Measurements from ENCODE around the gene LRPPRC. TPM values are rescaled to one million over a fixed set of nuclear protein-coding genes. Genes with fewer than 3 reads are reported as not detected.
"Not testable (repeated sequence)": the region's sequence is repeated elsewhere in the genome, so short reads cannot be mapped to it uniquely, and the experiment has no call there.

LRPPRC gene
- 57.5 and 64.4 TPM in 2 replicates for total RNA-seq

DNA sequence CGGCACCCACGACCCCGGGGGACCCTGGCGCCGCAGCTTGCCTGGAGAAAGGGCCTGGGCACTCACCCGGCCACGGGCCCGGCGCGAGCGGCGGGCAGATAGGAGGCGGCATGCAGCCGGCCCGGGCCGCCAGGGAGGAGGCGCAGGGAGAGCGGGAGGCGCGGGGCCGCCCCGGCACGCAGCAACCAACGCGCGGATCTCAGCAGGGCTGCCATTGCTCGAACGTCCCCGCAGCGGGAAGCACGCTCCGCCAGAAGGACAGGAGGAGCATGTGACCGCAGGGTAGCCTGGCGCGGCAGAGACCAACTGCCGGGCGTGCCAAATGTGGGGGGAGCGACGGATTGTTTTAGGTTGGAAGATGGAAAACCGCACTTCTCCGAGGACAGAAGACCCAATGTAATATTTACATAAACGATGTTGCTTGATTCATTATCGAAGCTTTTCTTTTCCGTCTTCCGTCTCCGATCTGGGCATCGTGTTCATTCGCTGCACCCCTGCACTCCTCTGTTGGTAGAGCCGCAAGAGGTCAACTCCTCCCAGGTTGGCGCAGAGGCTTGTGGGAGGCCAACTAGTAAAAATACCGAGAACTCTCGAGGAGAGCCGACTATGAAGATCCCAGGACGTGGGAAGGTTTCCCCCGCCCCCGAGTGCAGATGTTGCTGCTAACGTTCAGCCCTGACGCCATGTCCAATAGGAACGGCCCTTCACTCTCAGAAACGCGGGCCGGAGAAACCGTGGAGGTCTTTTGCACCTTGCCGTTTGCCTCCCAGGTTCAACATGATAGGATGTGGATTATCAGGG lies at the start of gene LRPPRC:
LRPPRC (minus strand) TSS at position 257 of the 801 bp plus-strand sequence; CDS start at position 215, 42 bp downstream.
- H3K4me3 ChIP-seq (ENCODE audit: low read depth, low read length), result peak within 1 kb of the TSS; percentile 98
- TF ChIP-seq, protein P1, sequence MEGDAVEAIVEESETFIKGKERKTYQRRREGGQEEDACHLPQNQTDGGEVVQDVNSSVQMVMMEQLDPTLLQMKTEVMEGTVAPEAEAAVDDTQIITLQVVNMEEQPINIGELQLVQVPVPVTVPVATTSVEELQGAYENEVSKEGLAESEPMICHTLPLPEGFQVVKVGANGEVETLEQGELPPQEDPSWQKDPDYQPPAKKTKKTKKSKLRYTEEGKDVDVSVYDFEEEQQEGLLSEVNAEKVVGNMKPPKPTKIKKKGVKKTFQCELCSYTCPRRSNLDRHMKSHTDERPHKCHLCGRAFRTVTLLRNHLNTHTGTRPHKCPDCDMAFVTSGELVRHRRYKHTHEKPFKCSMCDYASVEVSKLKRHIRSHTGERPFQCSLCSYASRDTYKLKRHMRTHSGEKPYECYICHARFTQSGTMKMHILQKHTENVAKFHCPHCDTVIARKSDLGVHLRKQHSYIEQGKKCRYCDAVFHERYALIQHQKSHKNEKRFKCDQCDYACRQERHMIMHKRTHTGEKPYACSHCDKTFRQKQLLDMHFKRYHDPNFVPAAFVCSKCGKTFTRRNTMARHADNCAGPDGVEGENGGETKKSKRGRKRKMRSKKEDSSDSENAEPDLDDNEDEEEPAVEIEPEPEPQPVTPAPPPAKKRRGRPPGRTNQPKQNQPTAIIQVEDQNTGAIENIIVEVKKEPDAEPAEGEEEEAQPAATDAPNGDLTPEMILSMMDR (conservative IDR thresholded peaks at IDR 0.05; ENCODE audit: low read depth, low read length), result no peak
- peak; percentile 88 for DNase-seq (ENCODE audit: low read depth)

DNA sequence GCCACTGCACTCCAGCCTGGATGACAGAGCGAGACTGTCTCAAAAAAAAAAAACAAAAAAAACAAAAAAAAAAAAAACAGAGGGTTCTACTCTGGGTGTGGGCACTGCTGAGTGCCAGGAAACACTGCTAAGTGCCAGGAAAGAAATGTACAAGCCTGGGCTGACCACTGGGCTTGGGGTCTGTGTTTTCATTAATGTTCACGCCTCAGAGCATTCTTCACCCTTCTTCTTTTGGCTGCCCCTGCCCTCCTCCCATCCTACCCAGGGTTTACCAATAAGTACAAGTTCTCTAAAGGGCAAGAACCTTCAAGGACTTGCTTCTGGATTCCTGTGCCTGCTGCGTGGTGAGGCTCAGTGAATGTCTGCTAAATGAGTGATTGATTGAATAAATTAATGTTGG lies 49.3 kb upstream of the LRPPRC start:
- H3K4me3 ChIP-seq (ENCODE audit: low read depth, low read length), result no peak overlapping the region
- no peak for DNase-seq (ENCODE audit: low read depth)
- TF ChIP-seq, protein P1 (conservative IDR thresholded peaks at IDR 0.05; ENCODE audit: low read depth, low read length), result no peak

DNA sequence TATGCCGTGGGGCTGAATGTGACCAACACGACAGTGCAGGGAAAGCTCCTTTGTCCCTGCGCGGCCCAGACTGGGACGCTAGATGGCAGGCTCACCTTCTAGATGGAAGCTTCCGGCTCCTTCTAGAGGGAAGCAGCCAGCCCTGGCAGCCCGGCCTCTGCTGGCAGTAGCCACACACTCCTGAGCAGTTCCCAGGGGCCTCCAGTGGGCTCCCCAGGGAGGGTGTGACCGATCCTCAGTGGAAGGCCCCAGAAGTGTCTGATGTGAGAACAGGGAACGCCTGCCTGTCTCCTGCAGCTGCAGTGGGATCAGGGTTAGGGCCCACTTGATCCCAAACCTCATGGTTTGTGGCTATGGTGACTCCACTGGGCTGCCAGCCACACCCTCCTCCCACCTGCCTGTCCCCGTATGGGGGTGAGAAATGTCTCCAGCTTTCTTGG lies 48.5 kb upstream of the LRPPRC start:
- TF ChIP-seq, protein P1 (conservative IDR thresholded peaks at IDR 0.05; ENCODE audit: low read depth, low read length), result peak; percentile 96
- H3K4me3 ChIP-seq (ENCODE audit: low read depth, low read length), result no peak overlapping the region
- DNase-seq (ENCODE audit: low read depth), result peak; percentile 15

DNA sequence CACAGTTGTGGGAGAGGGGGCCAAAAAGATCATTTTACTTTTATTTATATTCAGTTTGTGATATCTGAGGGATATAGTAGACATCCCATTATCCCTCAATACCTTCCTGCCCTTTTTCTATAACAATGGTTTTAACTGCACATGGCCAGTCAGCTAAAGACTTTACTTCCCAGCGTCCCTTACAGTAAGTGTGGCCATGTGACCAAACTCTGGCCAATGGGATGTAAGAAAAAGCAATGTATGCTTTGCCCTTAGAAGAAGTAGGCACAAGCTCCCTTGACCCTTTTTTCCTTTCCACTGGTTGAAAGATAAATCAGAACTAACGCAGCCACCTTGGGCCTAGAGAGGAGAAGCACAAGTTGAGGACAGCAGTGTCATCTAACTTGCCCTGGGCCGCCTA lies 44.6 kb upstream of the LRPPRC start:
- no peak overlapping the region for H3K4me3 ChIP-seq (ENCODE audit: low read depth, low read length)
- TF ChIP-seq, protein P1 (conservative IDR thresholded peaks at IDR 0.05; ENCODE audit: low read depth, low read length), result no peak
- DNase-seq (ENCODE audit: low read depth), result no peak

DNA sequence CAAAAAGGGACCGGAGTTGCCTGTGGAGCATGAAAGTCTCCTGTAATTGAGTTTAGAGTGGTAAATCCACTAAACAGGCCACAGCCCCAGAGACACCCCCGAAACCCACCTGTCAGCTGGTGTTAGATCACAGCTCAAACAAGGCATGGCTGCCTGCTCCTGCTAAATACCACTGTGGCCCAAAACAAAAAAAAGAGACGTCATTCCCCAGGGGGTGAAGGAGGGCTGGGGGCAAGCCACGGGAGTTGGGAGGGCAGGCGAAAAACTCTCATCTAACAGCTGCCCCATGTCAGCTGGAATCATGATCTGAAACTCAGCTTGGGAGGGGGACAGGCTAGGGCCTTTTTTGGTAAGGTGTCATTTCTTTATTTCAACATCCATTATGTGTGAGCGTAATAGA lies 42.5 kb upstream of the LRPPRC start:
- TF ChIP-seq, protein P1 (conservative IDR thresholded peaks at IDR 0.05; ENCODE audit: low read depth, low read length), result no peak
- DNase-seq (ENCODE audit: low read depth), result no peak
- no peak overlapping the region for H3K4me3 ChIP-seq (ENCODE audit: low read depth, low read length)

DNA sequence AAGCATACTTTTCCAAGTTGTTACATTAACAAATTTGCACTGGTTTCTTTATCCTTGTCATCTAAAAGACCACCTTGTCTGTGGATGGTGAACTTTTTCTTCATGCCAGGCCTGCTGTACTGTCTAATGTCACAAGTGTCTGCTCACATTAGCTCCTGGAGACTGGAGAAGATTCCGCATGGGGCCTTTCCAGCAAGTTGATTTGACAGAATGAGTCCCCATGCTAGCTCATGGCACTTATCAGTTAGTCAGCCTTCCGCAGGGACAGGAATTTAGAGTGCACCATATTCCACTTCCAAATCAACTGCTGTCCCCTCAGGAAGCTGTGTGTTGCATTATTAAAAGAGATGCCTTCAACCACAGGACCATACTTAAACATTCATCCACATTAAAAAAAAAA lies 41.4 kb upstream of the LRPPRC start:
- H3K4me3 ChIP-seq (ENCODE audit: low read depth, low read length), result no peak overlapping the region
- TF ChIP-seq, protein P1 (conservative IDR thresholded peaks at IDR 0.05; ENCODE audit: low read depth, low read length), result no peak
- no peak for DNase-seq (ENCODE audit: low read depth)

DNA sequence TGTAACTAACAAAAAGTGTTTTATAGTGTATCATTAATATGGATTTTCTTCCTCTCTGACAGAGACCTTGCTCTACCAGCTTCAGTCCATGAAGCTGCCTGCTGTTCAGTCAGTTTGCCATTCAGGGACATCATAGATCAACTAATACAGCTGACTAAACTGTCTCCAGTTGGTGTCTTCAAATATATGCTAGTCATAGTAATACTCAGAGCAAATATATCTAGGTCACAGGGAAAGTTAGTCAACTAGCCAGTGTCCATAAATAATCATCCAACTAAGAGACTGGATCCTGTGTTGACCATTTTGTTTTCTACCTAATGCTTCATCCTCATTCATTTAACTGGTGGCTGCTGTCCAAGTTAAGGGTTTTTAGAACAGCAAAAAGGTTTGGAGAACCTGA lies 38.2 kb upstream of the LRPPRC start:
- DNase-seq (ENCODE audit: low read depth), result no peak
- TF ChIP-seq, protein P1 (conservative IDR thresholded peaks at IDR 0.05; ENCODE audit: low read depth, low read length), result no peak
- no peak overlapping the region for H3K4me3 ChIP-seq (ENCODE audit: low read depth, low read length)

DNA sequence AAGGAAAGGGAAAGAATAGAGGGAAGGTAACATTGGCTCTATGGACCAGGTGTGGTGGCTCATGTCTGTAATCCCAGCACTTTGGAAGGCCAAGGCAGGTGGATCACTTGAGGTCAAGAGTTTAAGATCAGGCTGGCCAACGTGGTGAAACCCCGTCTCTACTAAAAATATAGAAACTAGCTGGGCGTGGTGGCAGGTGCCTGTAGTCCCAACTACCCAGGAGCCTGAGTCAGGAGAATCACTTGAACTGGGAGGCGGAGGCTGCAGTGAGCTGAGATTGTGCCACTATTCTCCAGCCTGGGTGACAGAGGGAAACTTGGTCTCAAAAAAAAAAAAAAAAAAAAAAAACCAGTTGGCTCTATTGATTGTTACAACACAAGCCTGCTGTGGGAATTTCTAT lies 31.3 kb upstream of the LRPPRC start:
- H3K4me3 ChIP-seq (ENCODE audit: low read depth, low read length); DNase-seq (ENCODE audit: low read depth): not testable (repeated sequence)
